HG03139 (cell line): ENCODE measurements around the gene LRRTM2.
"Not testable (repeated sequence)": the region's sequence is repeated elsewhere in the genome, so short reads cannot be mapped to it uniquely, and the experiment has no call there.

Source experiments
- ATAC-seq: cut with Tn5 transposase; IDR thresholded peaks from one replicate; pipeline ENCODE4 v1.9.1; 2021; ENCODE audit not compliant: unreplicated experiment

The LRRTM2 gene

GRCh38 chr5:138841531-138841930, 33.6 kb downstream of the LRRTM2 start:
- no peak for ATAC-seq

DNA sequence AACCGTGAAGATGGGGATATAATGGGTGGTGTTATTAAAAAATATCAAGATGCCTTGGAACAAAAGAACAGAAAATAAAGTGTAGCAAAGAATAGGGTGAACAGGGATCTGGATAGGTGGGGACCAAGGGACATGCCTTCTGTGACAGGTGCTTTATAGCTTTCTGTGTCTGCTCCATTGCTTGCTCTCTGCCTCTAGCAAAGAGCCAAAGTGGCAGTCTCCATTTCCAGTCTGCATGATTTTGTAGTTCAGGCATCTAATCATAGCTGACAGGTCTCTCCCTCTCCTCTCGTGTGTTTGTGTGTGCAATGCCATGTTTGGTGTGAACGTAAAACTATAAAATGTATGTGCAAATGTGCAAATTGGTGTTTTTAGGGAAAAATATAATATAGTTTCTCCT, 35.0 kb downstream of the LRRTM2 start:
- no peak for ATAC-seq

DNA sequence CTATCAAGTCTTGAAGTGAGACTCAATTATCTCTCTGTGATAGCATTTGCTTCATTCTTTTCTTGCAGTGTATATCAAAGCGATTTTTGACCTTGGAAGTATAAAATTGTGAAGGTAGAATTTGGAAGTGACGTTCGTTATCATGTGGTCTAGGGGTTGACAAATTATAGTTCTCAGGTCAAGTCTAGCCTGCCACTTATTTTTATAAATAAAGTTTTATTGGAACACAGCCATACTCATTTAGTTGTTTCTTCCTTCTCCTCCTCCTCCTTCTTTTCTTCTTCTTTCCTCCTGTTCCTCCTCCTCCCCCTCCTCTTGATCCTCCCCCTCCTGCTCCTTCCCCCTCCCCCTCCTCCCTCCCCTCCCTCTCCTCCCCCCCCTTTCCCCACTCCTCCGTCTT, 38.0 kb downstream of the LRRTM2 start:
- ATAC-seq, result no peak

DNA sequence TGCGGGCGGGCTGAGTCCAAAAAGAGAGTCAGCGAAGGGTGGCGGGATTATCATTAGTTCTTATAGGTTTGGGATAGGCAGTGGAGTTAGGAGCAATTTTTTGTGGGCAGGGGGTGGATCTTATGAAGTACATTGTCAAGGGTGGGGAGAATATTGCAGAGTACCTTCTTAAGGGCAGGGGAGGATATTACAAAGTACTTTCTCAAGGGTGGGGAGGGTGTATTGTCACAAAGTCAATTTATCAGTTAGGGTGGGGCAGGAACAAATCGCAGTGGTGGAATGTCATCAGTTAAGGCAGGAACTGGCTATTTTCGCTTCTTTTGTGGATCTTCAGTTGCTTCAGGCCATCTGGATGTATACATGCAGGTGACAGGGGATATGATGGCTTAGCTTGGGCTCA, 40.3 kb downstream of the LRRTM2 start:
- not testable (repeated sequence) for ATAC-seq

DNA sequence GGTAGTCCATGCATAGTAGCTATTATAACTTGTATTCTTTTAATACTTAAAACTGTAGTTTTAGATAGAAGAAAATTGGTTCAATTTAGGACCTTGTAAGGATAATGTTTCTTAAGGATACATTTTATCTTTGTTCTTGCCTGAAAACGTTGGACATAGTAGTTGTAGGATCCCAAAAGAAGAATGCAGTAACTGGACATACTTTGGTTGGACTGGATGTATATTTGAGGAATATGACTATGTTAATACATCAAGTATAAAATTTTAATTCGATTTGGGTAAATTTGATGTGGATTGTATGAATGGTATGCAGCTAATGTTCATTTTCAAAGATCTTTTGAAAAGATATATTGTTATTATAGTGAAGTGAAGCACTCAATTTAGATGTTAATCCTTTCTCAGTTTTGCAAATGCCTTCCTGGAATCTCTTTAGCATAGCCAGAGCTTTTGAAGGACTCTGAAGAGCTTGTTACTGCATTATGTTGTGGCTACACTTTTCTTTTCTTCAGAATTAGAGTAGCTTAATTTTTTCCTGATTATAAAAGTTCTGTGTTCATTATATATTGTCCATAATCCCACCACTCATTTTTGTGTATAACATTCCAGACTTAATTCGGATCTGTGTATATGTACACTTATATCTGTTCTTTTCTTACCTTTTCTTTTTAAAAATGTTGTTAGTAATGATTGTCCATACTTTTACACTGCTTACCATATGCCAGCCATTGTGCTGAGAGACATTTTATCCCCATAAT, 41.2 kb downstream of the LRRTM2 start:
- ATAC-seq, result no peak

- ATAC-seq, result no peak
These were observed 42.1 kb downstream of the LRRTM2 start for GRCh38 chr5:138833080-138833479.

DNA sequence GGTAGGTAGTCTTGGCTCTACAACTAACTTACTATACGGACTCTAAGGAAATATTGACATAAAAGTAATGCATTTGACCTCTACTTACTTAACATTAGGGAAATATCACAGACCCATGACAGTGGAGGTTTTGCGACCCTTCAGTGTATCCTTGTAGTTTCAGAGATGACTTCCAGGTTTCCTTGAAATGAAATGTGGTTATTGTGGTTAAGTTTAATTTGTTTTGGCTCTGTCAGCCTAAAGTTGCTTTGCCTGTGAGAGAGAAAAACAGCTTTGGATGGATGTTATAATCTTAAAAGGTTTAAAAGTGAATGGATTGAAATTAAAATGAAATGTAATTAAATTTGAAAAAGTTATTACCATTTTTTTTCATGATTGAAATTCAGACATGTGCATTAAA, 42.9 kb downstream of the LRRTM2 start:
- ATAC-seq, result no peak

DNA sequence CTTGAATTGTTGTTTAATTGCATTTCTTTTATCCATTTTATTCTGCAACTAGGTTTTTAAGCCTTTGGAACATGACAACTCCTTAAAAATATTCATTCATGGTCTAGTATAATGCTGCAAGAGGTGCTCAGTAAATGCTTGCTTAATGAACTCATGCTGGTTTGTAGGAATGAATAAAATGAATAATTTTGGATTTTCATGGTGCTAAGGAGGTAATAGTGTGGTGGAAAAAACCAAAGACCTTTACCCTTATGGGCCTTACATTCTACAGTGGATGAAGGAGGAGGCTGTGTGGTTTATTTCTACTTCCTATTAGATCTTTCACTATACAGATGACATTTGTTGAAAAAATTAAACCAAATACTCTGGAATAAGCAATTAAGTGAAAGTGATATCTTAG, 43.4 kb downstream of the LRRTM2 start:
- no peak for ATAC-seq

DNA sequence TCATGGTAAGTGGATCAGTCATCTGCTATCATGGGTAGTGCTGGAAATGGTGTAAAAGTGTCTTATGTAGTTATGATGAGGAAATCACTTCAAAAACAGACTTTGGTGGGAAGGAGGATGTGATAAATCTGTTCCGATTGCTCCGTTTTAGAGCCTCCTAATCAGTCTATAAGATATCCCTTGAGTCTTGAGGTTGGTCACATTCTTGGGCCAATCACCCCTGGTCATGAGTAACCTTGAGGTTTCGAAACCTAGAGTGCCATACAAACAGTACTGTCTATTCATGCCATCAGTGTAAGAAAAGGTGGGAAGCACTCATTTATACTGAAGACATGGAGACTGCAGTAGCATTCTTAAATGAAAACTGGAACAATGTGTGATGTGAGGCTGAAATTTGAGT, 45.8 kb downstream of the LRRTM2 start:
- no peak for ATAC-seq

GRCh38 chr5:138828556-138828955, 46.6 kb downstream of the LRRTM2 start:
- ATAC-seq, result no peak

DNA sequence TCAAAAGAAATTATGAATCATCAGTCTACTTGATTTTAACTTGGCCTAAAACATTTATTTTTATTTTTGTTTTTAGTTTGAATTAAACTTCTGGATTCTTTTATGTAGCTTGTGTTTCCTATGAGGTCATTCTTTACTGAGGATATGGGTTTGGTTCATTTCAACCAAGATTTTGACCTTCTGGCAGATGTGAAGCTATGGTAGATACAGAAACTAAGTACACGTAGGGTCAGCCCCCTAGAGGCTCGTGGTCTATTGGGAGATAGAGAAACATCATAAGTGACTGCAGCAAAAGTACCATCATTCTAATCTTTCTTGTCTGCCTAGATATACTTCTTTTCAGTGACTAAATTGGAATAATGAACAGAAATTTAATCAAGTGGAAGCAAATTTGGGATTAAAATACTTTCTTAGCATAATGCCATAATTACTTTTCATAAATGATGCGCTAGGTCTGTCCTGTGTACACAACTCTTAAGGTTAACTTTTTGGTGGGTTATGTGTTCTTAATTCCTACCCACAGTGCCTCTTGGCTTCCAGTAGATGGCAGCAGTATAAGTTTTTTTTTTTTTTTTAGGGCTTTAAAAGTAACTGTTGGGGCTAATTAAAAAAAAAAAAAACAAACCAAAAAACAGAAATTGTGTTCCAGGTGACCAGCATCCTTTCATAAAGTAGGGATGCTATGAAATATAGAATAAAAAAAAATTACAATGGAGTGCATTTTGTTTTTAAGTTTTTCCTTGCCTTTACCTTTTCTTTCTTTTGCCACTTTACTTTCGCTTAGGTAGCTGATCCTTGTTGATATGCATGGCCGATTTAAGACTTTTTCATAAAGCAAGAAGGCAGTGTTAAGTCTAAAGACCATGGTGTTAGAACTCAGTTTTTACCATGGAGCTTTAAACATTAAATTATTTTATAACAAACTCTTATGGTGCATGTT, 49.9 kb downstream of the LRRTM2 start:
- ATAC-seq, result no peak

- no peak for ATAC-seq
These were observed 50.6 kb downstream of the LRRTM2 start for GRCh38 chr5:138824516-138824915.

- ATAC-seq, result no peak
These were observed 54.4 kb downstream of the LRRTM2 start for GRCh38 chr5:138820695-138821094.

DNA sequence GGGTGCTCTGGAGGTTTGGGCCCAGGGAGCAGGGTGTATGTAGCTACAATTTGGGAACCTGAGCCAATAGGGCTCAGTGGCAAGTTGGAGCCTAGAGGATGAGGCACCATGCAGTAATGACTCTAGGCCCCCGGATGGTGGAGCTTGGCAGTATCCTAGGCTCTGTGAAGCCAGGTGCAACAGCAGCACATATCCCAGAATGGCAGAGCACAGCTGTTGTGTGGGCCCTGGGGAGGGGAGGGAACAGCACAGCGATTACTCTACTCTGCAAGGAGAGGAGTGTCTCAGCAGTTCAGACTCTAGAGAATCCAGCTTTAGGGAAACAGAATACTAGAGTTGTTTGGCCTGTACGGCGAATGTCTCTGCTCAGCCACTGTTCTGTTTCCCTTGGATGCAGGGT, 56.1 kb downstream of the LRRTM2 start:
- no peak for ATAC-seq
